Measurements from ENCODE around the gene PITX2. TPM values are rescaled to one million over a fixed set of nuclear protein-coding genes. Genes with fewer than 3 reads are reported as not detected.

PITX2 gene
- total and polyA plus RNA-seq, 7 donors, result 12.4 to 66.3 (median 49.2) TPM

GRCh38 chr4:110667670-110668069 is 44.8 kb upstream of the PITX2 start:
- no peak for DNase-seq
- Histone ChIP-seq H3K27me3 (ENCODE audit: insufficient read depth in 3 of 3, low read length in 2 of 3) (no peaks in the 10 kb centered on the region), H3K9me3 (no peaks in the 10 kb centered on the region), H3K4me3 (no peak overlapping the region), H3K4me1 (peaks cover 28% of the 10 kb centered on the region), H3K36me3 (ENCODE audit: insufficient read depth in 1 of 2, low read depth in 1 of 2) (no peaks in the 10 kb centered on the region), H3K27ac (peak overlapping the region; percentile 75)
- intact Hi-C loops (cut with DNase I), result no loop called here
- 45 to 70% (median 52%) methylated on average over 3 of the region's 3 CpGs for WGBS, 3 donors
- peak in 1 of 4 donors; percentile 37 for ATAC-seq
- TF ChIP-seq, protein P1, sequence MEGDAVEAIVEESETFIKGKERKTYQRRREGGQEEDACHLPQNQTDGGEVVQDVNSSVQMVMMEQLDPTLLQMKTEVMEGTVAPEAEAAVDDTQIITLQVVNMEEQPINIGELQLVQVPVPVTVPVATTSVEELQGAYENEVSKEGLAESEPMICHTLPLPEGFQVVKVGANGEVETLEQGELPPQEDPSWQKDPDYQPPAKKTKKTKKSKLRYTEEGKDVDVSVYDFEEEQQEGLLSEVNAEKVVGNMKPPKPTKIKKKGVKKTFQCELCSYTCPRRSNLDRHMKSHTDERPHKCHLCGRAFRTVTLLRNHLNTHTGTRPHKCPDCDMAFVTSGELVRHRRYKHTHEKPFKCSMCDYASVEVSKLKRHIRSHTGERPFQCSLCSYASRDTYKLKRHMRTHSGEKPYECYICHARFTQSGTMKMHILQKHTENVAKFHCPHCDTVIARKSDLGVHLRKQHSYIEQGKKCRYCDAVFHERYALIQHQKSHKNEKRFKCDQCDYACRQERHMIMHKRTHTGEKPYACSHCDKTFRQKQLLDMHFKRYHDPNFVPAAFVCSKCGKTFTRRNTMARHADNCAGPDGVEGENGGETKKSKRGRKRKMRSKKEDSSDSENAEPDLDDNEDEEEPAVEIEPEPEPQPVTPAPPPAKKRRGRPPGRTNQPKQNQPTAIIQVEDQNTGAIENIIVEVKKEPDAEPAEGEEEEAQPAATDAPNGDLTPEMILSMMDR (IDR thresholded peaks at IDR 0.05), result no peak

GRCh38 chr4:110666030-110666429 is 43.2 kb upstream of the PITX2 start:
- intact Hi-C loops (cut with DNase I), result no loop called here
- H3K27ac ChIP-seq, result no peak overlapping the region
- WGBS, 3 donors, result 43 to 55% (median 50%) methylated on average over 3 of the region's 3 CpGs
- no peaks in the 10 kb centered on the region for H3K36me3 ChIP-seq (ENCODE audit: insufficient read depth in 1 of 2, low read depth in 1 of 2)
- TF ChIP-seq, protein P1 (IDR thresholded peaks at IDR 0.05), result no peak
- no peak overlapping the region for H3K4me3 ChIP-seq
- no peaks in the 10 kb centered on the region for H3K27me3 ChIP-seq (ENCODE audit: insufficient read depth in 3 of 3, low read length in 2 of 3)
- H3K4me1 ChIP-seq, result peaks cover 28% of the 10 kb centered on the region
- no peaks in the 10 kb centered on the region for H3K9me3 ChIP-seq
- no peak for DNase-seq
- no peak for ATAC-seq

GRCh38 chr4:110663738-110664444 is 41.0 kb upstream of the PITX2 start:
- intact Hi-C loops (cut with DNase I), result no loop called here

GRCh38 chr4:110663206-110663605 is 40.3 kb upstream of the PITX2 start:
- no peak overlapping the region for H3K27ac ChIP-seq
- ATAC-seq (no peak), DNase-seq (no peak)
- H3K9me3 ChIP-seq, result no peaks in the 10 kb centered on the region
- intact Hi-C loops (cut with DNase I), result no loop called here
- TF ChIP-seq, protein P1 (IDR thresholded peaks at IDR 0.05), result no peak
- peaks cover 7% of the 10 kb centered on the region for H3K4me1 ChIP-seq
- no peaks in the 10 kb centered on the region for H3K36me3 ChIP-seq (ENCODE audit: insufficient read depth in 1 of 2, low read depth in 1 of 2)
- WGBS, 3 donors, result 89 to 94% (median 89%) methylated on average over 1 of the region's 1 CpG
- H3K27me3 ChIP-seq (ENCODE audit: insufficient read depth in 3 of 3, low read length in 2 of 3), result no peaks in the 10 kb centered on the region
- H3K4me3 ChIP-seq, result no peak overlapping the region

More at GRCh38 chr4:110663738-110664444, 41.0 kb upstream of the PITX2 start:
- DNase-seq (no peak), ATAC-seq (no peak)
- Histone ChIP-seq H3K27ac (no peak overlapping the region), H3K4me3 (no peak overlapping the region), H3K27me3 (ENCODE audit: insufficient read depth in 3 of 3, low read length in 2 of 3) (no peaks in the 10 kb centered on the region), H3K9me3 (no peaks in the 10 kb centered on the region), H3K36me3 (ENCODE audit: insufficient read depth in 1 of 2, low read depth in 1 of 2) (no peaks in the 10 kb centered on the region), H3K4me1 (peaks cover 13% of the 10 kb centered on the region)
- TF ChIP-seq, protein P1 (IDR thresholded peaks at IDR 0.05), result no peak
- WGBS, 3 donors, result 59 to 80% (median 68%) methylated on average over 2 of the region's 2 CpGs

DNA sequence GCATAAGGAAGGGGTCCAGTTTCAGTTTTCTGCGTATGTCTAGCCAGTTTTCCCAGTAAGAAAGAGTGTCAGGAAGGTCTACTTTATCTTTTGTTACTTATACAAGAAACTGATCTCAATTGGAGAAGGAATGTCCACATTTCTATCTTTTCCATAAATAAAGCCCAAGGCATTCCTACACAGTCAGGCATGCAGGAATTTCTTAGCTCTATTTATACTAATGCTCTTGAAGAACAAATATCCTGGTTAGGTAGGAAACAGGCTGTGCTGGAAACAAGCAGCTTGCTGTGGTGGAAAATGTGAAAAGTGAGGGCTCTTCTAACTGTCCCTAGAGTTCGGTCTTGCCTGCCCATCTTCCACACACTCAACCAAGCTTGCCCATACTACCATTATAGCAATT is 37.9 kb upstream of the PITX2 start:
- ATAC-seq (no peak), DNase-seq (no peak)
- Histone ChIP-seq H3K4me3 (no peak overlapping the region), H3K36me3 (ENCODE audit: insufficient read depth in 1 of 2, low read depth in 1 of 2) (no peaks in the 10 kb centered on the region), H3K27me3 (ENCODE audit: insufficient read depth in 3 of 3, low read length in 2 of 3) (no peaks in the 10 kb centered on the region), H3K9me3 (no peaks in the 10 kb centered on the region), H3K27ac (no peak overlapping the region), H3K4me1 (no peaks in the 10 kb centered on the region)
- TF ChIP-seq, protein P1 (IDR thresholded peaks at IDR 0.05), result no peak
- 91 to 92% (median 92%) methylated on average over 2 of the region's 2 CpGs for WGBS, 3 donors
- intact Hi-C loops (cut with DNase I), result no loop called here

Data from psoas muscle (tissue), 8 donors.